ENCODE data around the gene SMARCD3. TPM values are rescaled to one million over a fixed set of nuclear protein-coding genes. Genes with fewer than 3 reads are reported as not detected.

SMARCD3 gene
- total and polyA plus RNA-seq, 2 of the 8 experiments (the other 6 are each of a cell fraction or from before 2014, with no cell fraction given), result 3.0 to 5.6 TPM

DNA sequence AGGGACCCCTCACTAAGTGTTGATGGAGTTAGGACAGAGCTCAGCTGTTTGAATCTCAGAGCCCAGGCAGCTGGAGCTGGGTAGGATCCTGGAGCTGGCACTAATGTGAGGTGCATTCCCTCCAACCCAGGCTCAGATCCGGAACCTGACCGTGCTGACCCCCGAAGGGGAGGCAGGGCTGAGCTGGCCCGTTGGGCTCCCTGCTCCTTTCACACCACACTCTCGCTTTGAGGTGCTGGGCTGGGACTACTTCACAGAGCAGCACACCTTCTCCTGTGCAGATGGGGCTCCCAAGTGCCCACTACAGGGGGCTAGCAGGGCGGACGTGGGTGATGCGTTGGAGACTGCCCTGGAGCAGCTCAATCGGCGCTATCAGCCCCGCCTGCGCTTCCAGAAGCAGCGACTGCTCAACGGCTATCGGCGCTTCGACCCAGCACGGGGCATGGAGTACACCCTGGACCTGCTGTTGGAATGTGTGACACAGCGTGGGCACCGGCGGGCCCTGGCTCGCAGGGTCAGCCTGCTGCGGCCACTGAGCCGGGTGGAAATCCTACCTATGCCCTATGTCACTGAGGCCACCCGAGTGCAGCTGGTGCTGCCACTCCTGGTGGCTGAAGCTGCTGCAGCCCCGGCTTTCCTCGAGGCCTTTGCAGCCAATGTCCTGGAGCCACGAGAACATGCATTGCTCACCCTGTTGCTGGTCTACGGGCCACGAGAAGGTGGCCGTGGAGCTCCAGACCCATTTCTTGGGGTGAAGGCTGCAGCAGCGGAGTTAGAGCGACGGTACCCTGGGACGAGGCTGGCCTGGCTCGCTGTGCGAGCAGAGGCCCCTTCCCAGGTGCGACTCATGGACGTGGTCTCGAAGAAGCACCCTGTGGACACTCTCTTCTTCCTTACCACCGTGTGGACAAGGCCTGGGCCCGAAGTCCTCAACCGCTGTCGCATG is 11.0 kb downstream of the SMARCD3 start:
- Histone ChIP-seq H3K18ac (ENCODE audit: extremely low read depth, low read length) (no peak overlapping the region), H3K27ac (ENCODE audit: low read depth, low read length) (no peak overlapping the region), H4K8ac (ENCODE audit: extremely low read depth, insufficient read depth, low read length) (peak overlapping the region; percentile 58; the same call in 1 of the 2 replicates), H3K9ac (replicated peaks in 1 of 4; ENCODE audit: extremely low read depth in 1 of 4, low read depth in 3 of 4, low read length in 3 of 4) (no peak overlapping the region), H2BK12ac (ENCODE audit: low read depth, low read length) (no peak overlapping the region), H3K36me3 (ENCODE audit: control insufficient read depth in 2 of 4, insufficient read depth in 4 of 4, low read length in 3 of 4) (peaks cover 8 to 24% (median 11%) of the 10 kb centered on the region in 4 experiments; a peak in 7 of 8 replicates), H3K23ac (ENCODE audit: insufficient read length) (no peak overlapping the region), H4K5ac (ENCODE audit: insufficient read length, low read depth, low read length) (no peak overlapping the region), H3K79me2 (ENCODE audit: control insufficient read depth in 1 of 2, insufficient read depth in 2 of 2, low read length in 2 of 2) (peaks cover 4 to 23% of the 10 kb centered on the region in 2 experiments; a peak in 3 of 4 replicates), H2AK5ac (ENCODE audit: low read depth, low read length) (no peak overlapping the region), H3K23me2 (ENCODE audit: low read depth, low read length) (peaks cover 9% of the 10 kb centered on the region), H2BK15ac (ENCODE audit: low read length) (no peak overlapping the region), H3K14ac (ENCODE audit: insufficient read length) (no peak overlapping the region), H2BK5ac (ENCODE audit: low read depth, low read length) (no peak overlapping the region), H3K79me1 (ENCODE audit: low read depth, low read length) (peaks cover 17% of the 10 kb centered on the region), H2BK20ac (ENCODE audit: low read length) (no peak overlapping the region), H3K4me2 (ENCODE audit: insufficient read depth in 1 of 2, low read depth in 2 of 2, low read length in 2 of 2) (no peak overlapping the region), H3K4me3 (ENCODE audit: extremely low read depth in 1 of 4, insufficient read depth in 2 of 4, low read depth in 3 of 4, low read length in 4 of 4) (no peak overlapping the region), H2BK120ac (replicated peaks; ENCODE audit: low read depth, low read length) (no peak overlapping the region), H3K56ac (replicated peaks; ENCODE audit: insufficient read length, low read depth, low read length) (no peak overlapping the region), H3K4ac (replicated peaks; ENCODE audit: insufficient read length, low read depth, low read length) (no peak overlapping the region), H3K27me3 (replicated peaks in 1 of 4; ENCODE audit: control insufficient read depth in 3 of 4, extremely low read depth in 1 of 4, insufficient read depth in 3 of 4, low read length in 3 of 4) (no peaks in the 10 kb centered on the region), H4K91ac (replicated peaks; ENCODE audit: insufficient read length, low read length) (no peak overlapping the region), H3K4me1 (replicated peaks in 1 of 4; ENCODE audit: control insufficient read depth in 3 of 4, insufficient read depth in 4 of 4, low read length in 3 of 4) (peaks cover 0 to 7% (median 4%) of the 10 kb centered on the region in 4 experiments; a peak in 4 of 7 replicates), H4K20me1 (replicated peaks in 1 of 2; ENCODE audit: control insufficient read depth in 1 of 2, insufficient read depth in 2 of 2, low read length in 2 of 2) (peaks cover 0 to 17% of the 10 kb centered on the region in 2 experiments), H3K9me3 (ENCODE audit: insufficient read depth in 2 of 2, low read depth in 1 of 2, low read length in 1 of 2) (no peaks in the 10 kb centered on the region), H2AFZ (ENCODE audit: low read length) (no peak overlapping the region)
- no peak for DNase-seq (ENCODE audit: low read depth in 1 of 2, low spot score in 2 of 2)
- no peak for FAIRE-seq
- CTCF ChIA-PET (ENCODE audit: partially characterized antibody), result interaction anchor here (0.6 to 6.8 kb wide), 16 partner anchors 7 to 122 kb away, joined by 3 to 71 read pairs (median 4); partner anchors contain the start of gene ABCF2
- WGBS, 2 experiments (ENCODE audit: extremely low coverage in 1 of 2, insufficient coverage in 1 of 2, insufficient read length in 1 of 2, insufficient replicate concordance in 2 of 2, low coverage in 1 of 2, low lambda C conversion rate in 2 of 2, missing lambda C conversion rate in 1 of 2), result 93% methylated on average over 40 of the region's 44 CpGs; no CpG with 5 or more reads in 1 of the 2 experiments
- POLR2A ChIA-PET (ENCODE audit: partially characterized antibody), result interaction anchor here (0.9 kb wide), 2 partner anchors 10 to 35 kb away, joined by 3 read pairs; partner anchors contain the start of gene ABCF2
- no peak for TF ChIP-seq RNF2 (IDR thresholded peaks at IDR 0.05; ENCODE audit: borderline replicate concordance, low read depth, low read length, missing control alignments, poor library complexity, severe bottlenecking)
- TF ChIP-seq, protein P1, sequence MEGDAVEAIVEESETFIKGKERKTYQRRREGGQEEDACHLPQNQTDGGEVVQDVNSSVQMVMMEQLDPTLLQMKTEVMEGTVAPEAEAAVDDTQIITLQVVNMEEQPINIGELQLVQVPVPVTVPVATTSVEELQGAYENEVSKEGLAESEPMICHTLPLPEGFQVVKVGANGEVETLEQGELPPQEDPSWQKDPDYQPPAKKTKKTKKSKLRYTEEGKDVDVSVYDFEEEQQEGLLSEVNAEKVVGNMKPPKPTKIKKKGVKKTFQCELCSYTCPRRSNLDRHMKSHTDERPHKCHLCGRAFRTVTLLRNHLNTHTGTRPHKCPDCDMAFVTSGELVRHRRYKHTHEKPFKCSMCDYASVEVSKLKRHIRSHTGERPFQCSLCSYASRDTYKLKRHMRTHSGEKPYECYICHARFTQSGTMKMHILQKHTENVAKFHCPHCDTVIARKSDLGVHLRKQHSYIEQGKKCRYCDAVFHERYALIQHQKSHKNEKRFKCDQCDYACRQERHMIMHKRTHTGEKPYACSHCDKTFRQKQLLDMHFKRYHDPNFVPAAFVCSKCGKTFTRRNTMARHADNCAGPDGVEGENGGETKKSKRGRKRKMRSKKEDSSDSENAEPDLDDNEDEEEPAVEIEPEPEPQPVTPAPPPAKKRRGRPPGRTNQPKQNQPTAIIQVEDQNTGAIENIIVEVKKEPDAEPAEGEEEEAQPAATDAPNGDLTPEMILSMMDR (IDR thresholded peaks at IDR 0.05; ENCODE audit: control extremely low read depth in 1 of 3, insufficient read depth in 1 of 3, low read depth in 1 of 3, low read length in 3 of 3), result peak in 1 of 3 experiments; percentile 8; a peak in 1 of 4 replicates

All from H1 (cell line).